Measurements from ENCODE around the gene LCA5. TPM values are rescaled to one million over a fixed set of nuclear protein-coding genes. Genes with fewer than 3 reads are reported as not detected.

The LCA5 gene
- total and polyA plus RNA-seq, 2 experiments from 2014 or later, result 4.0 to 4.2 TPM

DNA sequence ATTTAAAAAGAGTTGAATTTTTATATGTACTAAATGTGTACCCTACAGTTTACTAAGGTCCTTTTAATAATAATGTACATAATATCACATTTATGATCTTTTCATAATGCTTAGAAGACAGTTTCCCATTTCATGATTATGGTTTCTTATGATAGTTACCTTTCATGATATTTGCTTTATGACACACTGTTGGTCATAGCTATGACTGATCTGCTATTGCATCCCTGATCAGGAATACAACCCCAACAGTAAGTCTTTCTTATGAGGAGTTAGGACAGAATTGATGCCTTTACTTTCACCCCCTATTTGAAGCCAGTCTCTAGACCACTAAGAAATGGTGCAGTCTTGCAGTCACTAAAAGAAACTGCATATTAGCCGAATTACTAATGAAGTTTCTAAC, 31.0 kb downstream of the LCA5 start:
- 85 to 87% methylated on average over 1 of the region's 1 CpG for WGBS, 2 experiments (ENCODE audit: low coverage in 1 of 2, low lambda C conversion rate in 2 of 2, missing lambda C conversion rate in 2 of 2)
- no peaks in the 10 kb centered on the region for H3K4me1 ChIP-seq (ENCODE audit: insufficient read depth)
- in situ Hi-C loops (cut with MboI), result no loop called here

DNA sequence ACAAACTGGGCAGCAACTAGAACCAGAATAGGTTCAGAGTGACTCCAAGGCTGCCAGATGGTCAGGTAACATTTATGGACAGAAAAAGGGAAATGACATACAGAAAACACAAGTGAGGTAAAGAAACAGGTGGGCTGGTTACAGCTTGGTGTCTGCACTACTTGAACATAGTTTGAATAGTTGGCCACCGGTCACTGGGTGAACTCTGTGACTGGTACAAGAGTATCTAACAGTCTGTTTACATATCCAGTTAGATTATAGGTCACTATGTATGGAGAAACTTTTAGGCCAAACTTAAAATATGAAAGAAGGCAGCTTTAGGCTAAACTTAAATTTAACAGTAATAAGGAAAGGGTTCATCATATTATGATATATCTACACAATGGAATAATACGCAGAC, 32.9 kb downstream of the LCA5 start:
- in situ Hi-C loops (cut with MboI), result no loop called here
- H3K36me3 ChIP-seq (ENCODE audit: low read depth), result no peaks in the 10 kb centered on the region
- H3K9me2 ChIP-seq (ENCODE audit: insufficient read depth), result no peaks in the 10 kb centered on the region
- no peaks in the 10 kb centered on the region for H3K4me1 ChIP-seq (ENCODE audit: insufficient read depth)
- H3K4me2 ChIP-seq (ENCODE audit: unreplicated experiment), result no peak overlapping the region
- no peak overlapping the region for H3K4me3 ChIP-seq
- H3F3A ChIP-seq (ENCODE audit: insufficient read depth), result no peaks in the 10 kb centered on the region
- no peak for DNase-seq
- H3K79me2 ChIP-seq (ENCODE audit: insufficient read depth), result no peaks in the 10 kb centered on the region
- H3K9ac ChIP-seq, result no peak overlapping the region
- no peaks in the 10 kb centered on the region for H3K9me3 ChIP-seq (ENCODE audit: low read depth)
- H4K20me1 ChIP-seq (ENCODE audit: insufficient read depth), result no peaks in the 10 kb centered on the region
- WGBS, 2 experiments (ENCODE audit: low coverage in 1 of 2, low lambda C conversion rate in 2 of 2, missing lambda C conversion rate in 2 of 2), result 93 to 94% methylated on average over 2 of the region's 2 CpGs
- H2AFZ ChIP-seq, result no peak overlapping the region
- H3K27me3 ChIP-seq (replicated peaks; ENCODE audit: insufficient read depth), result no peaks in the 10 kb centered on the region
- TF ChIP-seq EZH2 (IDR thresholded peaks at IDR 0.05; ENCODE audit: insufficient read depth, poor library complexity, severe bottlenecking) (no peak), EZH2phosphoT487 (IDR thresholded peaks at IDR 0.05; ENCODE audit: insufficient read depth, low read depth) (no peak)
- no peak overlapping the region for H3K27ac ChIP-seq

More for the DNA sequence above, 31.0 kb downstream of the LCA5 start:
- Histone ChIP-seq H3K4me3 (no peak overlapping the region), H3K36me3 (ENCODE audit: low read depth) (no peaks in the 10 kb centered on the region), H3K27me3 (replicated peaks; ENCODE audit: insufficient read depth) (no peaks in the 10 kb centered on the region), H3K27ac (no peak overlapping the region), H3K9me3 (ENCODE audit: low read depth) (no peaks in the 10 kb centered on the region), H3K4me2 (ENCODE audit: unreplicated experiment) (no peak overlapping the region), H3K9me2 (ENCODE audit: insufficient read depth) (no peaks in the 10 kb centered on the region), H3F3A (ENCODE audit: insufficient read depth) (no peaks in the 10 kb centered on the region), H2AFZ (no peak overlapping the region), H4K20me1 (ENCODE audit: insufficient read depth) (no peaks in the 10 kb centered on the region), H3K9ac (no peak overlapping the region), H3K79me2 (ENCODE audit: insufficient read depth) (no peaks in the 10 kb centered on the region)
- peak; percentile 25 for DNase-seq
- no peak for TF ChIP-seq EZH2phosphoT487 (IDR thresholded peaks at IDR 0.05; ENCODE audit: insufficient read depth, low read depth)
- TF ChIP-seq EZH2 (IDR thresholded peaks at IDR 0.05; ENCODE audit: insufficient read depth, poor library complexity, severe bottlenecking), result no peak

DNA sequence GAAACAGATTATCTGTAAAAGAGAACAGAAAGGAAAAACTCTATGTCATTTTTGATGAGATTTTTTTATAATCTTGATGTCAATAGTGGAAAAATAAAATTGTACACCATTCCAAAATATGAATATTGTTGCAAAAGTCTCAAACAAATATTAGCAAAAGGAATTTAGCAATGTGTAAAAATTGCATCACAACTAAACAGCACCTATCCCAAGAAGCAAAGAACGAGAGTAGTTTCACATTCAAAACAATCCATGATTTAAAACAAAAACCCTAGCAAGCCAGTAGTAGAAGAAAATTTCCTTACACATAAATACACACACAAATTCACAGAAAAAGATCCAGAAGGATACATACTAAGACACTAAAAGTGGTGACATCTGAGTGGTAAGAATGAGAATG, 38.4 kb downstream of the LCA5 start:
- peak overlapping the region; percentile 35 for H3K4me2 ChIP-seq (ENCODE audit: unreplicated experiment)
- DNase-seq, result peak; percentile 4

DNA sequence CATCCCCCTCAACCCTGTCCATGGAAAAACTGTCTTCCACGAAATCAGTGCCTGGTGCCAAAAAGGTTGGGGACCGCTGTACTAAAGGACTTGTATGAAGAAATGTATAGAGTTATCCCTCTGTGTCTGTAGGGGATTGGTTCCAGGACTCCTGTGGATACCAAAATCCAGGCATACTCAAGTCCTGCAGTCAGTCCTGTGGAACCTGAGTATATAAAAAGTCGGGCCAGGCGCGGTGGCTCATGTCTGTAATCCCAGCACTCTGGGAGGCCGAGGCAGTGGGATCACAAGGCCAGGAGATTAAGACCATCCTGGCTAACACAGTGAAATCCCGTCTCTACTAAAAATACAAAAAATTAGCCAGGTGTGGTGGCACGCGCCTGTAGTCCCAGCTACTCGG, 42.0 kb downstream of the LCA5 start:
- in situ Hi-C loops (cut with MboI), result no loop called here
- 87 to 92% methylated on average over 10 of the region's 10 CpGs for WGBS, 2 experiments (ENCODE audit: low coverage in 1 of 2, low lambda C conversion rate in 2 of 2, missing lambda C conversion rate in 2 of 2)

More for the DNA sequence above, 38.4 kb downstream of the LCA5 start:
- Histone ChIP-seq H3K36me3 (ENCODE audit: low read depth) (no peaks in the 10 kb centered on the region), H3K4me1 (ENCODE audit: insufficient read depth) (no peaks in the 10 kb centered on the region), H3K27ac (no peak overlapping the region), H3K27me3 (replicated peaks; ENCODE audit: insufficient read depth) (no peaks in the 10 kb centered on the region), H3K9ac (peak overlapping the region; percentile 40), H4K20me1 (ENCODE audit: insufficient read depth) (no peaks in the 10 kb centered on the region), H3K4me3 (peak overlapping the region; percentile 48), H3F3A (ENCODE audit: insufficient read depth) (no peaks in the 10 kb centered on the region), H3K9me3 (ENCODE audit: low read depth) (no peaks in the 10 kb centered on the region), H3K79me2 (ENCODE audit: insufficient read depth) (no peaks in the 10 kb centered on the region), H3K9me2 (ENCODE audit: insufficient read depth) (no peaks in the 10 kb centered on the region), H2AFZ (peak overlapping the region; percentile 68)
- TF ChIP-seq EZH2phosphoT487 (IDR thresholded peaks at IDR 0.05; ENCODE audit: insufficient read depth, low read depth), result no peak
- no peak for TF ChIP-seq EZH2 (IDR thresholded peaks at IDR 0.05; ENCODE audit: insufficient read depth, poor library complexity, severe bottlenecking)
- in situ Hi-C loops (cut with MboI), result no loop called here
- 8 to 15% methylated on average over 1 of the region's 1 CpG for WGBS, 2 experiments (ENCODE audit: low coverage in 1 of 2, low lambda C conversion rate in 2 of 2, missing lambda C conversion rate in 2 of 2)

DNA sequence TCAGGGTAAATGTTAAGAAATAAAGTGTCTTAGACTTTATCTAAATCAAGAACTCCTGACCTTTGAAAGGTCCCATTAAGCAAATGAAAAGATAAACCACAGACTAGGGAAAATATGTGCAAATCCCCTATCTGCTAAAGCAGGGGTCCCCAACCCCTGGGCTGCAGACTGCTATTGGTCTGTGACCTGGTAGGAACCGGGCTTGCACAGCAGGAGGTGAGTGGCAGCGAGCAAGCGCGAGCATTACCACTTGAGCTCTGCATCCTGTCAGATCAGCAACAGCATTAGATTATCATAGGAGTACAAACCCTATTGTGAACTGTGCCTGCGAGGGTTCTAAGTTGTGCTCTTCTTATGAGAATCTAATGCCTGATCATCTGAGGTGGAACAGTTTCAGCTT, 42.4 kb downstream of the LCA5 start:
- Histone ChIP-seq H3K4me1 (ENCODE audit: insufficient read depth) (no peaks in the 10 kb centered on the region), H3K9ac (no peak overlapping the region), H3F3A (ENCODE audit: insufficient read depth) (no peaks in the 10 kb centered on the region), H3K27me3 (replicated peaks; ENCODE audit: insufficient read depth) (no peaks in the 10 kb centered on the region), H3K4me2 (ENCODE audit: unreplicated experiment) (no peak overlapping the region), H2AFZ (no peak overlapping the region), H3K36me3 (ENCODE audit: low read depth) (peaks cover 5% of the 10 kb centered on the region; the same call in 1 of the 2 replicates), H3K4me3 (no peak overlapping the region), H3K27ac (no peak overlapping the region), H3K9me2 (ENCODE audit: insufficient read depth) (no peaks in the 10 kb centered on the region), H4K20me1 (ENCODE audit: insufficient read depth) (no peaks in the 10 kb centered on the region), H3K79me2 (ENCODE audit: insufficient read depth) (no peaks in the 10 kb centered on the region), H3K9me3 (ENCODE audit: low read depth) (no peaks in the 10 kb centered on the region)
- TF ChIP-seq EZH2 (IDR thresholded peaks at IDR 0.05; ENCODE audit: insufficient read depth, poor library complexity, severe bottlenecking), result no peak
- TF ChIP-seq EZH2phosphoT487 (IDR thresholded peaks at IDR 0.05; ENCODE audit: insufficient read depth, low read depth), result no peak
- 78 to 85% methylated on average over 5 of the region's 5 CpGs for WGBS, 2 experiments (ENCODE audit: low coverage in 1 of 2, low lambda C conversion rate in 2 of 2, missing lambda C conversion rate in 2 of 2)
- no peak for DNase-seq
- in situ Hi-C loops (cut with MboI), result no loop called here

More for the DNA sequence above, 42.0 kb downstream of the LCA5 start:
- no peaks in the 10 kb centered on the region for H3K4me1 ChIP-seq (ENCODE audit: insufficient read depth)
- no peaks in the 10 kb centered on the region for H4K20me1 ChIP-seq (ENCODE audit: insufficient read depth)
- no peaks in the 10 kb centered on the region for H3K27me3 ChIP-seq (replicated peaks; ENCODE audit: insufficient read depth)
- H2AFZ ChIP-seq, result no peak overlapping the region
- no peaks in the 10 kb centered on the region for H3K9me3 ChIP-seq (ENCODE audit: low read depth)
- no peak for DNase-seq
- TF ChIP-seq EZH2 (IDR thresholded peaks at IDR 0.05; ENCODE audit: insufficient read depth, poor library complexity, severe bottlenecking) (no peak), EZH2phosphoT487 (IDR thresholded peaks at IDR 0.05; ENCODE audit: insufficient read depth, low read depth) (no peak)
- H3K9ac ChIP-seq, result no peak overlapping the region
- peaks cover 5% of the 10 kb centered on the region; the same call in 1 of the 2 replicates for H3K36me3 ChIP-seq (ENCODE audit: low read depth)
- H3F3A ChIP-seq (ENCODE audit: insufficient read depth), result no peaks in the 10 kb centered on the region
- no peak overlapping the region for H3K27ac ChIP-seq
- no peaks in the 10 kb centered on the region for H3K79me2 ChIP-seq (ENCODE audit: insufficient read depth)
- H3K4me3 ChIP-seq, result no peak overlapping the region
- no peak overlapping the region for H3K4me2 ChIP-seq (ENCODE audit: unreplicated experiment)
- no peaks in the 10 kb centered on the region for H3K9me2 ChIP-seq (ENCODE audit: insufficient read depth)
